Glomerular endothelial cell (primary cell): ENCODE results near the gene RTN4RL1. TPM values are rescaled to one million over a fixed set of nuclear protein-coding genes. Genes with fewer than 3 reads are reported as not detected.
"Not testable (repeated sequence)": the region's sequence is repeated elsewhere in the genome, so short reads cannot be mapped to it uniquely, and the experiment has no call there.

Experiments
- DNase-seq: peaks from one replicate; pipeline ENCODE4 v3.0.0-alpha.2; 2011; ENCODE audit warnings: low read depth, low spot score; ENCODE audit errors: extremely low read depth
- total RNA-seq: library from RNA; depleted of rRNA; stranded (reverse); fragments of >200 nt; gene quantifications from 2 replicates; pipeline ENCODE4 v1.2.3, GENCODE V29; 2015

RTN4RL1 gene
- total RNA-seq, 1 donor from 2014 or later: not detected

DNA sequence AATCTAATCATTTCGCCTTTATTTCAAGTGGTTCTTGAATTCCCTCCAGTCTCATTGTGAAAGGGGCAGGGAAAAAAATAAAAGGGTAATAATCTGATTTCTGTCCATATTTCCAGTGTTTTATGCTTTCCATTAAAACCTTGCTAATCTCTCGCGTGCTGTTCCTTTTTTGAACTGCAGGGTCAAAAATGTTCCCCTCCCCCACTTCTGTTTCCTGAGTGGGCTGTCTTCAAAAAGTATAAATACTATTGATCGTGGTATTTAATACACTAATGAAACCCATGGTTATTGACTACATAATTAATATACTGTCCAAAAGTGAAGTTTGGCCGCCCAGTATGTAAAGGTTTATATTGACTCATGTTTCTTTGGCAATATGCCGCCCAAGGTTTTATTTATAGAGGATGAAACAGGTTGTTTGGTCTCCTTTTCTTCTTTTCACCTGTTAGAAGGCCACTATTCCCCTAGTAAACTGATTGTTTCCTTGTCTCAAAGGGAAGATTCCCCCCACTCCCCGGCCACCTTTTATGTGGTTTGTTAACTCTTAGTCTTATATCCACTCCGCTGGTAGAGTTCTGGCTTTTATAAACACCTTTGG is 125.6 kb downstream of the RTN4RL1 start:
- DNase-seq: no peak

- DNase-seq: no peak
Measured at GRCh38 chr17:1898872-1899271, 126.3 kb downstream of the RTN4RL1 start.

DNA sequence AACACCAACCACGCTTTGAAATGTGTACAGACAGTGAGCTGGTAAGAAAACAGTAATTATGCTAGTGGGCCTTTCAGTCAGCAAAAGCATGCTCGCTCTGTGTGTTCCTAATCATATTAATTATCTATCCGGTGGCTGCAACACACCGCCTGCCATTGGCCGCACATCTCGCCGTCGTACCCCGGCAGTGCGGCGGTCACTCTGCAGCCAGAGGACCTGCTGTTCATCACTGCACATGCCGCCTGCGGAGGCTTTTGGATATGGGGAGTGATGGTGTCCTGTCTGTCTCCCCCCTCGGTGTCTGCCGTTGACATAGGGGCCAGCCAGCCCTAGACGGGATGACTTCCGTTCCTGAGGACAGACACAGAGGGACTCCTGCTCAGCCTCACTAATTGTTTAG is 126.8 kb downstream of the RTN4RL1 start:
- DNase-seq: no peak

- DNase-seq: no peak
Measured at GRCh38 chr17:1897105-1897656, 128.0 kb downstream of the RTN4RL1 start.

DNA sequence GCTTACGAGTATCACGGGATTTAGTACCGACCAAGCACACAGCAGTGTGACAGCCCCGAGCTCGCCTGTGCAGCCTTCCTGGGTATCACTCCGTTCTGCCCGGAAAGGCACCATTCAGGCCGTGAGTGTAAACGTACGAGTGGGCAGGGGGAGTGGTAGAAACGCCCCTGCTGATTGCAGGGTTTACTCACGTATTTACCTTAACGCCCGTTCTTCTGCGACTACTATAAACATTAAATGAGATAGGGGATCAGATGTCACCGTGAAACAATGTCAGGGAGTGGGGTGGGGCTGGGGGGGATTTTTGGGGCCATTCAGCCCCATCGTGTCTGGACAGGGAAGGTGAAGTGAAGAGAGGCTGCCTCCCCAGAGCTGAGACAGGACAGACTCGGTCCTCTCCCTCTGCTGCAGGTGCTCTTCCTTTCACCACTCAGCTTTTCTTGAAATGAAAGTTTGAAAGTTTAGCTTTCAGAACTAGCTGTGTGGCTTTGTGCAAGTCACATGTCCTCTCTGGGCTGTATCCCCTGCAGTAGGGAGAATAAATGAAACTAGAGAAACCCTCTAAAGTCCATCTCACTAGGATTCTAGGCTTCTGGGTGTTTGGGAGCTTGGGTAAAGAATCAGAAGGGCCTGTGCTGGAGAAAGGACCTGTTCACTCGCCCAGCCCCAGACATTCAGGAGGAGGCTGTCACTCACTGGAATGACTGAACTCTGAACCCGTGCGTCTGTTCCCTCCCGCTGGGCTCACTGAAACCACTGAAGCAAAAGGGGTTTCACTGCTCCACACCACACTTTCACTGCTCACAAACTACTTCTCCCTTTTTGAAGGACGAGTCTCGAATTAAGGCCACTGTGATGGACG is 128.7 kb downstream of the RTN4RL1 start:
- no peak for DNase-seq

GRCh38 chr17:1895479-1895878 is 129.7 kb downstream of the RTN4RL1 start:
- not testable (repeated sequence) for DNase-seq

GRCh38 chr17:1894753-1895339 is 130.3 kb downstream of the RTN4RL1 start:
- no peak for DNase-seq

- no peak for DNase-seq
Measured at GRCh38 chr17:1890758-1891450, 134.2 kb downstream of the RTN4RL1 start.

- no peak for DNase-seq
Measured at GRCh38 chr17:1888741-1889140, 136.4 kb downstream of the RTN4RL1 start.

Other genes with a start within 250 kb of the RTN4RL1 start
- gene SMYD4, start 195.4 kb downstream of the RTN4RL1 start, total RNA-seq: 6.6 and 9.2 TPM in 2 replicates
- gene RPA1, start 195.3 kb downstream of the RTN4RL1 start, total RNA-seq: 23.3 and 29.2 TPM in 2 replicates
- gene DPH1, start 4.8 kb upstream of the RTN4RL1 start, total RNA-seq: 19.2 and 25.4 TPM in 2 replicates
- 60.8 and 76.1 TPM in 2 replicates for gene OVCA2, start 16.7 kb upstream of the RTN4RL1 start, total RNA-seq
- gene HIC1, start 29.8 kb upstream of the RTN4RL1 start, total RNA-seq: 97.1 and 97.2 TPM in 2 replicates